ENCODE data around the gene PDLIM1. TPM values are rescaled to one million over a fixed set of nuclear protein-coding genes. Genes with fewer than 3 reads are reported as not detected.

PDLIM1 gene
- total and polyA plus RNA-seq, 2 donors from 2014 or later = 72.9 to 148 TPM

DNA sequence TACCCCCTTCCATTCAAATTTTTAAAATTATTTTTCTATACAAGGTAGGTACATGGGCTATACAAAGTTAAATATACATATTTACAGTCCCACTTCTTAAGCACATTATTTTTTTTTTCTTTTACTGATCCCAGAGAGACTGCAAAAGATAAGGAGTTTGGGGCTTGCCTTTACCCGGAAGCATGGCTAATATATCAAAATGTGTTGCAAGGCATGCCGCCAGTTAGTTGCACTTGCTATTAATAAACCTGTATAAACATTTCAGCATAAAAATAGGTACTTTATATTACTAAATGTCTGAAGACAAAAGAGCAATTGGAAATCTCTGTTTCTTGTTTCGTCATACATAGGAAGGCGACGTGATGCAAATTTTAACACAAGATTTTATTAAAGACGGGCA lies 21.5 kb upstream of the PDLIM1 start:
- intact Hi-C loops (cut with DNase I) = no loop called here
- no peak overlapping the region for H3K9ac ChIP-seq (ENCODE audit: low read length in 3 of 3)
- no peak overlapping the region for H3K4me3 ChIP-seq (ENCODE audit: low read length in 3 of 3)
- TF ChIP-seq, protein P1, sequence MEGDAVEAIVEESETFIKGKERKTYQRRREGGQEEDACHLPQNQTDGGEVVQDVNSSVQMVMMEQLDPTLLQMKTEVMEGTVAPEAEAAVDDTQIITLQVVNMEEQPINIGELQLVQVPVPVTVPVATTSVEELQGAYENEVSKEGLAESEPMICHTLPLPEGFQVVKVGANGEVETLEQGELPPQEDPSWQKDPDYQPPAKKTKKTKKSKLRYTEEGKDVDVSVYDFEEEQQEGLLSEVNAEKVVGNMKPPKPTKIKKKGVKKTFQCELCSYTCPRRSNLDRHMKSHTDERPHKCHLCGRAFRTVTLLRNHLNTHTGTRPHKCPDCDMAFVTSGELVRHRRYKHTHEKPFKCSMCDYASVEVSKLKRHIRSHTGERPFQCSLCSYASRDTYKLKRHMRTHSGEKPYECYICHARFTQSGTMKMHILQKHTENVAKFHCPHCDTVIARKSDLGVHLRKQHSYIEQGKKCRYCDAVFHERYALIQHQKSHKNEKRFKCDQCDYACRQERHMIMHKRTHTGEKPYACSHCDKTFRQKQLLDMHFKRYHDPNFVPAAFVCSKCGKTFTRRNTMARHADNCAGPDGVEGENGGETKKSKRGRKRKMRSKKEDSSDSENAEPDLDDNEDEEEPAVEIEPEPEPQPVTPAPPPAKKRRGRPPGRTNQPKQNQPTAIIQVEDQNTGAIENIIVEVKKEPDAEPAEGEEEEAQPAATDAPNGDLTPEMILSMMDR (IDR thresholded peaks at IDR 0.05; ENCODE audit: borderline replicate concordance, extremely low read depth, insufficient read depth) = no peak
- FAIRE-seq (no peak), DNase-seq (no peak)
- no peaks in the 10 kb centered on the region for H3K9me3 ChIP-seq (ENCODE audit: control insufficient read depth in 2 of 3, insufficient read depth in 1 of 3, low read length in 3 of 3)
- H3K27me3 ChIP-seq (ENCODE audit: control insufficient read depth, insufficient read depth, low read length) = no peaks in the 10 kb centered on the region
- peaks cover 0 to 6% (median 0%) of the 10 kb centered on the region in 3 donors for H3K4me1 ChIP-seq (ENCODE audit: control insufficient read depth in 2 of 3, insufficient read depth in 2 of 3, low read depth in 1 of 3, low read length in 3 of 3)
- peaks cover 0 to 3% (median 2%) of the 10 kb centered on the region in 3 donors for H3K36me3 ChIP-seq (ENCODE audit: control insufficient read depth in 2 of 3, insufficient read depth in 3 of 3, low read length in 3 of 3)
- no peak overlapping the region for H3K27ac ChIP-seq (ENCODE audit: low read depth in 2 of 2, low read length in 2 of 2)

- no peak for FAIRE-seq
- no peak overlapping the region for H3K9ac ChIP-seq (ENCODE audit: low read length in 3 of 3)
- TF ChIP-seq, protein P1 (IDR thresholded peaks at IDR 0.05; ENCODE audit: borderline replicate concordance, extremely low read depth, insufficient read depth) = no peak
- H3K27me3 ChIP-seq (ENCODE audit: control insufficient read depth, insufficient read depth, low read length) = no peaks in the 10 kb centered on the region
- H3K27ac ChIP-seq (ENCODE audit: low read depth in 2 of 2, low read length in 2 of 2) = no peak overlapping the region
- no peaks in the 10 kb centered on the region for H3K9me3 ChIP-seq (ENCODE audit: control insufficient read depth in 2 of 3, insufficient read depth in 1 of 3, low read length in 3 of 3)
- intact Hi-C loops (cut with DNase I) = no loop called here
- peaks cover 0 to 6% (median 0%) of the 10 kb centered on the region in 3 donors for H3K4me1 ChIP-seq (ENCODE audit: control insufficient read depth in 2 of 3, insufficient read depth in 2 of 3, low read depth in 1 of 3, low read length in 3 of 3)
- H3K4me3 ChIP-seq (ENCODE audit: low read length in 3 of 3) = no peak overlapping the region
- DNase-seq = no peak
- H3K36me3 ChIP-seq (ENCODE audit: control insufficient read depth in 2 of 3, insufficient read depth in 3 of 3, low read length in 3 of 3) = peaks cover 0 to 3% (median 2%) of the 10 kb centered on the region in 3 donors
Measured at GRCh38 chr10:95309958-95310357, 19.2 kb upstream of the PDLIM1 start.

DNA sequence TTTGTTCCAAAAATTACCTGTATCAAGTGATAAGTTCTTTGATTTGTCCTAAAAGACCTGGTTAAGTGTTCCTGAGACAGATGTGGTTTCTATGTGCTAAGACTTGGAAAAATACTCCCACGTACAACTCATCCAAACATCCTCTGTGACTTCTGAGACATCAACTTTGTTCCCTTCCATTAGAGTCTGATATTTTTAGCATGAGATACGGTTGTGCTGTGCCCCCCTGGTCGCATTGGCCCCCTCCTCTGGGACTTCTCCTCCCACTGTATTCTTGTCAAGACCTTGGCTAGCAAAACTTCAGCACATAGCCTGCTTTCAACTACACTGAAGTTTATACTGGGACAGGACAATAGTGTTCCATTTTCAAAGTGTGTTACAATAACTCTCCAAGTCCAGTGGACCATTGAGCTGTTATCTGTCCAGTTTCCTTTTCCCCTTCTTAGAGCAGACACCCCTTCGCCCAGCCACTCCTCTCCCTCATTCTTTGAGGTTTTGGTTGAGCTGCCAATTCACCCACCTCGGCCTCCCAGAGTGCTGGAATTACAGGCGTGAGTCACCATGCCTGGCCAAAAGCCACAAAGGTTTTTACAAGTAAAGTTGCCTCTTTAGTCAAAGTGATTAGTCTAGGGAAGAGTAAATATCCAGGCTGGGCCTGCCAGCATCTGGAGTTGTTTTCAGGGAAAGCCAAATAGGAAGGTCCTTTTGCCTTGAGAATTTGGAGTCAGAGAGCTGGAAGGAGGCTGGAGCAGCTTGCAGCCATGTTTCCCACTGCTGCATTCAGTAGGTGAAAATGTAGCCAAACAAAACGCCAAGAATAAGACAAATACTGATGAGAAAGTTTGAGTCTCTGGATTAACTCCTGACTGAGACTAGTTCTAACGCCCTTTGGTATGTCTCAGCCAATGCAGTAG lies 17.8 kb upstream of the PDLIM1 start:
- Histone ChIP-seq H3K4me3 (ENCODE audit: low read length in 3 of 3) (no peak overlapping the region), H3K36me3 (ENCODE audit: control insufficient read depth in 2 of 3, insufficient read depth in 3 of 3, low read length in 3 of 3) (no peaks in the 10 kb centered on the region), H3K27me3 (ENCODE audit: control insufficient read depth, insufficient read depth, low read length) (no peaks in the 10 kb centered on the region), H3K9me3 (ENCODE audit: control insufficient read depth in 2 of 3, insufficient read depth in 1 of 3, low read length in 3 of 3) (no peaks in the 10 kb centered on the region), H3K9ac (ENCODE audit: low read length in 3 of 3) (no peak overlapping the region), H3K27ac (ENCODE audit: low read depth in 2 of 2, low read length in 2 of 2) (no peak overlapping the region), H3K4me1 (ENCODE audit: control insufficient read depth in 2 of 3, insufficient read depth in 2 of 3, low read depth in 1 of 3, low read length in 3 of 3) (peaks cover 0 to 6% (median 0%) of the 10 kb centered on the region in 3 donors)
- TF ChIP-seq, protein P1 (IDR thresholded peaks at IDR 0.05; ENCODE audit: borderline replicate concordance, extremely low read depth, insufficient read depth) = no peak
- intact Hi-C loops (cut with DNase I) = no loop called here
- DNase-seq = peak in 1 of 5 donors; percentile 81
- no peak for FAIRE-seq

Data from kidney (tissue), 14 donors.